Measurements from ENCODE around the gene MRPL3.

Gene MRPL3

GRCh38 chr3:131447349-131447748, 55.4 kb downstream of the MRPL3 start:
- TF ChIP-seq SUZ12 (IDR thresholded peaks at IDR 0.05; ENCODE audit: extremely low read depth, insufficient read depth, insufficient read length) (no peak), ZNF274 (IDR thresholded peaks at IDR 0.05; ENCODE audit: low read depth, low read length) (no peak), YY1 (IDR thresholded peaks at IDR 0.05; ENCODE audit: insufficient read depth, insufficient read length) (no peak)
- no peak for DNase-seq (ENCODE audit: low read depth, low spot score)
- Histone ChIP-seq H3K4me1 (ENCODE audit: insufficient read depth, insufficient read length) (no peaks in the 10 kb centered on the region), H3K36me3 (ENCODE audit: insufficient read depth, insufficient read length, low read length) (no peaks in the 10 kb centered on the region), H3K9ac (ENCODE audit: insufficient read length, low read depth) (no peak overlapping the region), H3K27me3 (ENCODE audit: insufficient read depth, insufficient read length) (no peaks in the 10 kb centered on the region), H3K9me3 (ENCODE audit: insufficient read depth, low read length) (0 out of 2 replicates have a peak, but pooled peaks cover 7% of the 10 kb centered on the region), H3K4me3 (ENCODE audit: insufficient read length, low read depth) (no peak overlapping the region)

DNA sequence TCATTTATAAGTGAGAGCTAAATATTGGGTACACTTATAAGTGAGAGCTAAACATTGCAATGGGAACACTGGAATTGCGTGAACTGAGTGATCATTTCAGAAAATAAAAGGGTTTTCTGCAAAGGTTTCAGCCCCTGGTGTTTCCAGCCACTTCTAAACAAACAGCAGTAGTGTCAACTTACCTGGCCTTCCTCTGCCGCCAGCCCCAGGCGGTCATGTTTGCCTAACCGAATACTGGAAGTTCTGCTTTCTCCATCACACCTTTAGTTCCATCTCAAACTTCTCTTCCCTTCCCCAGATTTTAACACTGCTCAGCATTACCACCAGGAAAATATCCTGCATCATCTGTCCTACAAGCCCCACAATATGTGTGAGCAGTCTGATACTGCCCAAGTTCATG, 58.6 kb downstream of the MRPL3 start:
- TF ChIP-seq SUZ12 (IDR thresholded peaks at IDR 0.05; ENCODE audit: extremely low read depth, insufficient read depth, insufficient read length) (no peak), YY1 (IDR thresholded peaks at IDR 0.05; ENCODE audit: insufficient read depth, insufficient read length) (no peak), ZNF274 (IDR thresholded peaks at IDR 0.05; ENCODE audit: low read depth, low read length) (no peak)
- Histone ChIP-seq H3K4me1 (ENCODE audit: insufficient read depth, insufficient read length) (no peaks in the 10 kb centered on the region), H3K4me3 (ENCODE audit: insufficient read length, low read depth) (no peak overlapping the region), H3K36me3 (ENCODE audit: insufficient read depth, insufficient read length, low read length) (no peaks in the 10 kb centered on the region), H3K27me3 (ENCODE audit: insufficient read depth, insufficient read length) (no peaks in the 10 kb centered on the region), H3K9ac (ENCODE audit: insufficient read length, low read depth) (no peak overlapping the region), H3K9me3 (ENCODE audit: insufficient read depth, low read length) (0 out of 2 replicates have a peak, but pooled peaks cover 7% of the 10 kb centered on the region)
- no peak for DNase-seq (ENCODE audit: low read depth, low spot score)

DNA sequence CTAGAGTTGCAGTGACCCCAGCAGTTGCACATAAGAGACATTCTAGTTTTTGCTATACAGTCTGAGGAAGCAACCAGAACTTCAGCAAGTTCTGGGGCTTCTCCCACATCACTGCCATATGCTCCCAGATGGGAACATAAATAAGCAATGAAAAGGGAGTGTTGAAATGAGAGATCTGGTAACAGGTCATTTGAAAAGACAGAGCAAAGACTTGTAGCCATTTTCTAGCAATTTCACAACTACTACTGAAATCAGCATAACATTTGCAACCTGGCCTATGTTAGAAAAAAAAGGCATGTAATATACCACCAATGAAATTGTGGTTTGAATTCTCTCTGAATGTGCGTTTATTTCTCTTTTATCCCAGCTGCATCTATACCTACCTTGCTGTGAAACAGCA, 63.7 kb downstream of the MRPL3 start:
- H3K36me3 ChIP-seq (ENCODE audit: insufficient read depth, insufficient read length, low read length): no peaks in the 10 kb centered on the region
- H3K4me1 ChIP-seq (ENCODE audit: insufficient read depth, insufficient read length): no peaks in the 10 kb centered on the region
- no peak for DNase-seq (ENCODE audit: low read depth, low spot score)
- H3K9me3 ChIP-seq (ENCODE audit: insufficient read depth, low read length): no peaks in the 10 kb centered on the region
- H3K4me3 ChIP-seq (ENCODE audit: insufficient read length, low read depth): no peak overlapping the region
- H3K9ac ChIP-seq (ENCODE audit: insufficient read length, low read depth): no peak overlapping the region
- TF ChIP-seq SUZ12 (IDR thresholded peaks at IDR 0.05; ENCODE audit: extremely low read depth, insufficient read depth, insufficient read length) (no peak), ZNF274 (IDR thresholded peaks at IDR 0.05; ENCODE audit: low read depth, low read length) (no peak), YY1 (IDR thresholded peaks at IDR 0.05; ENCODE audit: insufficient read depth, insufficient read length) (no peak)
- no peaks in the 10 kb centered on the region for H3K27me3 ChIP-seq (ENCODE audit: insufficient read depth, insufficient read length)

- TF ChIP-seq SUZ12 (IDR thresholded peaks at IDR 0.05; ENCODE audit: extremely low read depth, insufficient read depth, insufficient read length): no peak
- TF ChIP-seq ZNF274 (IDR thresholded peaks at IDR 0.05; ENCODE audit: low read depth, low read length): no peak
- no peak for TF ChIP-seq YY1 (IDR thresholded peaks at IDR 0.05; ENCODE audit: insufficient read depth, insufficient read length)
- Histone ChIP-seq H3K9ac (ENCODE audit: insufficient read length, low read depth) (no peak overlapping the region), H3K36me3 (ENCODE audit: insufficient read depth, insufficient read length, low read length) (no peaks in the 10 kb centered on the region), H3K27me3 (ENCODE audit: insufficient read depth, insufficient read length) (no peaks in the 10 kb centered on the region), H3K4me3 (ENCODE audit: insufficient read length, low read depth) (no peak overlapping the region), H3K4me1 (ENCODE audit: insufficient read depth, insufficient read length) (no peaks in the 10 kb centered on the region), H3K9me3 (ENCODE audit: insufficient read depth, low read length) (no peaks in the 10 kb centered on the region)
- no peak for DNase-seq (ENCODE audit: low read depth, low spot score)
Observed at GRCh38 chr3:131435000-131435399, 67.8 kb downstream of the MRPL3 start.

DNA sequence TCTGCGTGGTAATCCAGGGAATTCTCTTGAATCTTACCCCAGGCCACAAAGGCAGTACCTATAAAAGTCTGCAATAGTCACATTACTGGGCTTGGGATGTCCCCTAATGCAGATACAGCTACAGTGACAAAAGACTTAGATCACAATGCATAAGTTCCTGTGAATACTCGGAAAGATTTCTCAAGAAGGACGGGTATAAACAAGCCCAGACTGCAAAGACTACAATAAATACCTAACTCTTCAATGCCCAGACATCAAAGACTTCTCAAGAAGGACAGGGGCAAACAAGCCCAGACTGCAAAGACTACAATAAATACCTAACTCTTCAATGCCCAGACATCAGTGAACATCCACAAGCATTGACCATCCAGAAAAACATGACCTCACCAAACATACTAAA, 70.3 kb downstream of the MRPL3 start:
- no peak for DNase-seq (ENCODE audit: low read depth, low spot score)
- H3K36me3 ChIP-seq (ENCODE audit: insufficient read depth, insufficient read length, low read length): no peaks in the 10 kb centered on the region
- no peaks in the 10 kb centered on the region for H3K4me1 ChIP-seq (ENCODE audit: insufficient read depth, insufficient read length)
- H3K9ac ChIP-seq (ENCODE audit: insufficient read length, low read depth): no peak overlapping the region
- no peaks in the 10 kb centered on the region for H3K9me3 ChIP-seq (ENCODE audit: insufficient read depth, low read length)
- TF ChIP-seq SUZ12 (IDR thresholded peaks at IDR 0.05; ENCODE audit: extremely low read depth, insufficient read depth, insufficient read length): no peak
- no peak for TF ChIP-seq YY1 (IDR thresholded peaks at IDR 0.05; ENCODE audit: insufficient read depth, insufficient read length)
- no peak for TF ChIP-seq ZNF274 (IDR thresholded peaks at IDR 0.05; ENCODE audit: low read depth, low read length)
- H3K27me3 ChIP-seq (ENCODE audit: insufficient read depth, insufficient read length): no peaks in the 10 kb centered on the region
- no peak overlapping the region for H3K4me3 ChIP-seq (ENCODE audit: insufficient read length, low read depth)

DNA sequence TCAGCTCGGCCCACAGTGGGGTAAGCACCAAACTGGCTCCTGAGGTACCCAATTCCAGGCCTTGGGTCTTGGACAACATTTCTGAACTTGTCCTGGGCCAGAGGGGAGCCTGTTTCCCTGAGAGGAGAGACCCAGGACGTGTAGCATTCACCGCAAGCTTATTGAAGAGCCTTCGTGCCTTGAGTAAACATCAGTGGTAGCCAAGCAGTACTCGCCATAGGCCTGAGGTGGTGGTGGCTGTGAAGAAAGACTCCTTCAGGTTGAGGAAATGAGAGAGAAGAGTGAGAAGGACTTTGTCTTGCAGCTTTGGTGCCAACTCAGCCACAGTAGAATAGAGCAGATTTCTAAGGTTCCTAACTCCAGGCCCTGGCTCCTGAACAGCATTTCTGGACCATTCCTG, 71.0 kb downstream of the MRPL3 start:
- Histone ChIP-seq H3K4me1 (ENCODE audit: insufficient read depth, insufficient read length) (no peaks in the 10 kb centered on the region), H3K4me3 (ENCODE audit: insufficient read length, low read depth) (no peak overlapping the region), H3K36me3 (ENCODE audit: insufficient read depth, insufficient read length, low read length) (no peaks in the 10 kb centered on the region), H3K27me3 (ENCODE audit: insufficient read depth, insufficient read length) (no peaks in the 10 kb centered on the region), H3K9ac (ENCODE audit: insufficient read length, low read depth) (no peak overlapping the region), H3K9me3 (ENCODE audit: insufficient read depth, low read length) (no peaks in the 10 kb centered on the region)
- TF ChIP-seq ZNF274 (IDR thresholded peaks at IDR 0.05; ENCODE audit: low read depth, low read length) (no peak), YY1 (IDR thresholded peaks at IDR 0.05; ENCODE audit: insufficient read depth, insufficient read length) (no peak), SUZ12 (IDR thresholded peaks at IDR 0.05; ENCODE audit: extremely low read depth, insufficient read depth, insufficient read length) (no peak)
- DNase-seq (ENCODE audit: low read depth, low spot score): no peak

GRCh38 chr3:131427226-131427625, 75.5 kb downstream of the MRPL3 start:
- Histone ChIP-seq H3K4me3 (ENCODE audit: insufficient read length, low read depth) (no peak overlapping the region), H3K36me3 (ENCODE audit: insufficient read depth, insufficient read length, low read length) (no peaks in the 10 kb centered on the region), H3K4me1 (ENCODE audit: insufficient read depth, insufficient read length) (no peaks in the 10 kb centered on the region), H3K9me3 (ENCODE audit: insufficient read depth, low read length) (no peaks in the 10 kb centered on the region), H3K27me3 (ENCODE audit: insufficient read depth, insufficient read length) (no peaks in the 10 kb centered on the region), H3K9ac (ENCODE audit: insufficient read length, low read depth) (no peak overlapping the region)
- TF ChIP-seq ZNF274 (IDR thresholded peaks at IDR 0.05; ENCODE audit: low read depth, low read length) (no peak), SUZ12 (IDR thresholded peaks at IDR 0.05; ENCODE audit: extremely low read depth, insufficient read depth, insufficient read length) (no peak)
- DNase-seq (ENCODE audit: low read depth, low spot score): no peak

All from NT2/D1 (cell line).